PC-9 (cell line): ENCODE measurements around the gene CES3. TPM values are rescaled to one million over a fixed set of nuclear protein-coding genes. Genes with fewer than 3 reads are reported as not detected.

ENCODE experiments used
- BruUV-seq: library from RNA; stranded (reverse); fragments of 400-500 nt; replicated peaks from 2 replicates; lab custom pipeline; 2021; lab: Mats Ljungman, UMichigan
- CTCF ChIA-PET: fragments of 300-600 bp; sonication (Branson Sonifier 250); formaldehyde crosslinking; loops from one replicate; lab custom pipeline; 2022; ENCODE audit warnings: antibody characterized with exemption; lab: Charles Lee
- POLR2A ChIA-PET: fragments of 300-600 bp; sonication (Branson Sonifier 250); formaldehyde crosslinking; loops from one replicate; lab custom pipeline; 2022; ENCODE audit warnings: antibody characterized with exemption; ENCODE audit not compliant: unreplicated experiment; lab: Charles Lee
- DNase-seq, 2 experiments: peaks; one replicate each; pipeline versions ENCODE4 v3.0.0 to v3.0.0-alpha.2; 2015 to 2022; ENCODE audit warnings: mixed read lengths in 1 of 2
- H2AFZ ChIP-seq: fragments of 200-600 bp; sonication (generic); 2 replicates; pipeline ENCODE4 v1.8.1; 2017; ENCODE audit warnings: antibody characterized with exemption
- H3F3A ChIP-seq: fragments of 200-600 bp; sonication (generic); 2 replicates; pipeline ENCODE4 v1.8.1; 2017; ENCODE audit warnings: antibody characterized with exemption, mild to moderate bottlenecking, low read depth; ENCODE audit not compliant: insufficient read depth
- H3K27ac ChIP-seq: fragments of 200-600 bp; sonication (generic); 2 replicates; pipeline ENCODE4 v1.6.1; 2016; ENCODE audit warnings: mixed run types
- H3K27me3 ChIP-seq: fragments of 200-600 bp; sonication (generic); 2 replicates; pipeline ENCODE4 v1.6.1; 2016; ENCODE audit warnings: low read depth, mixed run types; ENCODE audit not compliant: insufficient read depth
- H3K36me3 ChIP-seq: fragments of 200-600 bp; sonication (generic); 2 replicates; pipeline ENCODE4 v1.6.1; 2016; ENCODE audit warnings: low read depth, mixed run types
- H3K4me1 ChIP-seq: fragments of 200-600 bp; sonication (generic); replicated peaks from 2 replicates; pipeline ENCODE4 v1.6.1; 2016; ENCODE audit warnings: mixed run types; ENCODE audit not compliant: insufficient read depth
- H3K4me2 ChIP-seq: fragments of 200-600 bp; sonication (generic); 2 replicates; pipeline ENCODE4 v1.6.1; 2017; ENCODE audit warnings: mixed run types
- H3K4me3 ChIP-seq: fragments of 200-600 bp; sonication (generic); 2 replicates; pipeline ENCODE4 v1.6.1; 2016; ENCODE audit warnings: mixed run types
- H3K79me2 ChIP-seq: fragments of 200-600 bp; sonication (generic); 2 replicates; pipeline ENCODE4 v1.6.1; 2017; ENCODE audit warnings: low read depth, mixed run types
- H3K9me2 ChIP-seq: fragments of 200-600 bp; sonication (generic); 2 replicates; pipeline ENCODE4 v1.8.1; 2017; ENCODE audit warnings: mild to moderate bottlenecking; ENCODE audit not compliant: insufficient read depth
- H3K9me3 ChIP-seq: fragments of 200-600 bp; sonication (generic); 2 replicates; pipeline ENCODE4 v1.8.1; 2016; ENCODE audit warnings: low read depth; ENCODE audit not compliant: insufficient read depth
- H4K20me1 ChIP-seq: fragments of 200-600 bp; sonication (generic); 2 replicates; pipeline ENCODE4 v1.8.1; 2017; ENCODE audit not compliant: insufficient read depth
- EZH2 ChIP-seq: fragments of 200-600 bp; sonication (generic); IDR thresholded peaks from 2 replicates; pipeline ENCODE4 v1.8.0; 2017; ENCODE audit warnings: antibody characterized with exemption, low read depth
- intact Hi-C: fragments of 100-400 bp; cut with micrococcal nuclease; formaldehyde crosslinking; loops from one replicate; pipeline ENCODE4 v1.10.0; 2022; ENCODE audit not compliant: unreplicated experiment
- total RNA-seq: library from RNA; stranded (reverse); gene quantifications from 2 replicates; pipeline ENCODE4 v1.2.3, GENCODE V29; 2021
- TF ChIP-seq, protein P1 (sequence below): fragments of 200-600 bp; sonication (generic); conservative IDR thresholded peaks from 2 replicates; pipeline ENCODE4 v1.6.1; 2017; ENCODE audit warnings: mixed run types, antibody characterized with exemption, mild to moderate bottlenecking, moderate library complexity

CES3 gene
- total RNA-seq, 1 experiment from 2014 or later = 9.1 TPM

DNA sequence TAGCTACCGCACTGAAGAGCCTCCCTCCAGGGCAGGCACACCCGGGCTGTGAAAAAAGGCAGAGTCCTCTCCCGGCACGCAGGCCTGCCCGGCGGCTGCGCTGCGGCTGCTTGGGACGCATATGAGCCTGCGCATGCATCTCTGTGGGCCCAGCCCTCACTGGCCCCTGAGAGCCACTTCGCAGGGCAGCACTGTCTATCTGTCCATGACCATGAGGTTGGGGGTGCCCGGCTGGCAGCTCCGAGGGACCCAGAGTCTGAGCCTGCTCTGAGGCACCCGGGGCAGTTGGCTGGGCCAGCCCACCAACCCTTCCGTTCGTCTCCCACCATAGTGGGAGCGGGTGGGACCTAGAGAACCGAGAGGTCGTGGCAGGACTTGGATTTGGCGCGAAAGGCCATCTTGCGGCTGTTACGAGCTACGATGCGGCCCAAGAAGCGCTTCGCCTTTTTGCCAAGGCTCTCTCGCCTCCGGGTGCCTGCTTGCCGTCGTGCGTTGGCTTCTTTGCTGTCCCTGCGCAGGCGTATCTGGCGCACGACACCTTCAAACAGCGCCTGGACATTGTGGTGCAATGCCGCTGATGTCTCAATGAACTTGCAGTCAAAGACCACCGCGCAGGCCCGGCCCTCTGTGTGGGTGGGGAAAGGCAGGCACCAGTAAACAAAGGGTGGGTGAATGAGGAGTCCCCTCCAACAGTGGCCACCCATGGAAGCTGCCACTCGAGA, 39.2 kb upstream of the CES3 start:
- peaks cover 6% of the 10 kb centered on the region; the same call in 1 of the 2 replicates for H3F3A ChIP-seq
- ChIA-PET POLR2A (no interaction called here), CTCF (no interaction called here)
- no peaks in the 10 kb centered on the region for H4K20me1 ChIP-seq
- BruUV-seq = no TSS peak
- H3K4me2 ChIP-seq = no peak overlapping the region
- H3K36me3 ChIP-seq = no peaks in the 10 kb centered on the region
- H3K9me2 ChIP-seq = no peaks in the 10 kb centered on the region
- peaks cover 12% of the 10 kb centered on the region for H3K4me1 ChIP-seq
- H3K9me3 ChIP-seq = no peaks in the 10 kb centered on the region
- H3K79me2 ChIP-seq = no peaks in the 10 kb centered on the region
- TF ChIP-seq, protein P1, sequence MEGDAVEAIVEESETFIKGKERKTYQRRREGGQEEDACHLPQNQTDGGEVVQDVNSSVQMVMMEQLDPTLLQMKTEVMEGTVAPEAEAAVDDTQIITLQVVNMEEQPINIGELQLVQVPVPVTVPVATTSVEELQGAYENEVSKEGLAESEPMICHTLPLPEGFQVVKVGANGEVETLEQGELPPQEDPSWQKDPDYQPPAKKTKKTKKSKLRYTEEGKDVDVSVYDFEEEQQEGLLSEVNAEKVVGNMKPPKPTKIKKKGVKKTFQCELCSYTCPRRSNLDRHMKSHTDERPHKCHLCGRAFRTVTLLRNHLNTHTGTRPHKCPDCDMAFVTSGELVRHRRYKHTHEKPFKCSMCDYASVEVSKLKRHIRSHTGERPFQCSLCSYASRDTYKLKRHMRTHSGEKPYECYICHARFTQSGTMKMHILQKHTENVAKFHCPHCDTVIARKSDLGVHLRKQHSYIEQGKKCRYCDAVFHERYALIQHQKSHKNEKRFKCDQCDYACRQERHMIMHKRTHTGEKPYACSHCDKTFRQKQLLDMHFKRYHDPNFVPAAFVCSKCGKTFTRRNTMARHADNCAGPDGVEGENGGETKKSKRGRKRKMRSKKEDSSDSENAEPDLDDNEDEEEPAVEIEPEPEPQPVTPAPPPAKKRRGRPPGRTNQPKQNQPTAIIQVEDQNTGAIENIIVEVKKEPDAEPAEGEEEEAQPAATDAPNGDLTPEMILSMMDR = no peak
- no peak for TF ChIP-seq EZH2
- no peak overlapping the region for H2AFZ ChIP-seq
- intact Hi-C loops = no loop called here
- no peak overlapping the region for H3K4me3 ChIP-seq
- DNase-seq = no peak
- H3K27ac ChIP-seq = no peak overlapping the region
- H3K27me3 ChIP-seq = no peaks in the 10 kb centered on the region

DNA sequence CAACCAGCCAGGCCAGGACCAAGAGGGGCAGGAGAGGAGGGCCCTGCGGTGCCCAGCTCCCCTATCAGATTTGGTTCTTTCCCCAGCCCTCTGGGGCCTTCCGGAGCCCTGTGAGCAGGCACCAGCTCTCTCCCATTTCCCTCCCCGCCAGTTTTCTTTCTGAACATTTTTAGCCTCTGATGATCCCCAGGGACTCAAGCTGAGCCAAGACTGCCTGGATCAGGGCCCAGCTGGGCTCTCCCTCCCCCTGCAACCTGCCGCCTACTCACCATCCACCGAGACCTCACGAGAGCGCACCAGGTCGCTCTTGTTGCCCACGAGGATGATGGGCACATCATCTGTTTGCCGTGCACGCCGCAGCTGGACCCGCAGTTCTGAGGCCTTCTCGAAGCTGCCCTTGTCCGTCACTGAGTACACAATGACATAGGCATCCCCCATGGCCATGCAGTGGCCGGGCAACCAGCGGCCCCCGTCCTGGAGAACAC, 37.8 kb upstream of the CES3 start:
- no peak overlapping the region for H3K27ac ChIP-seq
- no peaks in the 10 kb centered on the region for H3K9me2 ChIP-seq
- BruUV-seq = no TSS peak
- DNase-seq = no peak
- ChIA-PET CTCF (no interaction called here), POLR2A (no interaction called here)
- H3K9me3 ChIP-seq = no peaks in the 10 kb centered on the region
- no peaks in the 10 kb centered on the region for H3K36me3 ChIP-seq
- H3K4me2 ChIP-seq = no peak overlapping the region
- intact Hi-C loops = no loop called here
- no peak overlapping the region for H3K4me3 ChIP-seq
- H3K4me1 ChIP-seq = peaks cover 26% of the 10 kb centered on the region
- H2AFZ ChIP-seq = no peak overlapping the region
- no peaks in the 10 kb centered on the region for H3K79me2 ChIP-seq
- no peaks in the 10 kb centered on the region for H3K27me3 ChIP-seq
- peaks cover 16% of the 10 kb centered on the region; the same call in 1 of the 2 replicates for H3F3A ChIP-seq
- no peaks in the 10 kb centered on the region for H4K20me1 ChIP-seq
- TF ChIP-seq, protein P1 = no peak
- no peak for TF ChIP-seq EZH2

DNA sequence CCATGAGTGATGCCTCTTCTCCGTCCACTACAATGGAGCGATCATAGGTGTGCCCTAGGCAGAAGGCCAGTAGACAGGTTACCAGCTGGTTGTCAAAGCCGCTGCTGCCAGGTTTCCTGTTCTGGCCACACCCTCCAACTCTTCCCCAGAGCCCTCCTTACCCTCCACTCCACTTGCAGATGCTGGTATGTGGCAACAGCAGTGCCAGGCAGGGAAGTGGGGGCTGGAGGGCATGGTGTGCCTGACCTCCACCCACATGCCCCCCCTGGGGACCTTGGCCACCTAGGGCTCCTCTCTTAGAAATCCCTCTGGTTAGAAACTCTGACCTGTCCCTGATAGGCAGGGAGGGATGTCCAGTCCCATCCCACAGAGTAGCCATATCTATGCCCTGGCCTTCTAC, 37.2 kb upstream of the CES3 start:
- H3K4me3 ChIP-seq = no peak overlapping the region
- peaks cover 16% of the 10 kb centered on the region; the same call in 1 of the 2 replicates for H3F3A ChIP-seq
- no peaks in the 10 kb centered on the region for H3K79me2 ChIP-seq
- H3K9me2 ChIP-seq = no peaks in the 10 kb centered on the region
- no peaks in the 10 kb centered on the region for H3K36me3 ChIP-seq
- ChIA-PET CTCF (no interaction called here), POLR2A (no interaction called here)
- BruUV-seq = no TSS peak
- H2AFZ ChIP-seq = no peak overlapping the region
- H3K27ac ChIP-seq = no peak overlapping the region
- intact Hi-C loops = no loop called here
- no peaks in the 10 kb centered on the region for H4K20me1 ChIP-seq
- H3K9me3 ChIP-seq = no peaks in the 10 kb centered on the region
- peaks cover 32% of the 10 kb centered on the region for H3K4me1 ChIP-seq
- no peak for DNase-seq
- no peaks in the 10 kb centered on the region for H3K27me3 ChIP-seq
- TF ChIP-seq, protein P1 = no peak
- TF ChIP-seq EZH2 = no peak
- no peak overlapping the region for H3K4me2 ChIP-seq
